Mammary epithelial cell (primary cell): ENCODE results near the gene GSX1.

Experiments used
- CTCF ChIP-seq, 2 donors: IDR thresholded peaks in 1 of 2; conservative IDR thresholded peaks in 1 of 2; 2 replicates each; pipeline ENCODE4 v1.5.1; 2011 to 2012; ENCODE audit warnings: inconsistent platforms in 2 of 2, low read length in 2 of 2, mild to moderate bottlenecking in 2 of 2, control low read depth in 1 of 2, low read depth in 1 of 2; ENCODE audit not compliant: insufficient read depth in 1 of 2; ENCODE audit errors: extremely low read depth in 1 of 2
- EZH2 ChIP-seq: IDR thresholded peaks from 2 replicates; pipeline ENCODE4 v1.6.1; 2012; ENCODE audit warnings: low read length, inconsistent platforms, borderline replicate concordance

- TF ChIP-seq CTCF (conservative IDR thresholded peaks at IDR 0.05 in 1 of 2, IDR thresholded peaks at IDR 0.05 in 1 of 2; ENCODE audit: extremely low read depth in 1 of 2, insufficient read depth in 1 of 2, low read depth in 1 of 2, low read length in 2 of 2) (no peak), EZH2 (no peak)
Measured at GRCh38 chr13:27813826-27814225, 21.5 kb downstream of the GSX1 start.
